Right ventricle myocardium inferior (tissue), 1 donor: Measurements from ENCODE around the gene ZFYVE26. TPM values are rescaled to one million over a fixed set of nuclear protein-coding genes. Genes with fewer than 3 reads are reported as not detected.
A peak's percentile ranks its signal among the peaks of the same experiment; 100 is the strongest.
"Not testable (repeated sequence)": the region's sequence is repeated elsewhere in the genome, so short reads cannot be mapped to it uniquely, and the experiment has no call there.

Experiments used
- ATAC-seq: fragments of 200-7000 bp; cut with Tn5 transposase; one replicate; pipeline ENCODE4 v1.9.1; 2020; ENCODE audit warnings: mild to moderate bottlenecking, moderate library complexity
- DNase-seq: peaks from one replicate; pipeline ENCODE4 v3.0.0; 2021; ENCODE audit errors: missing footprints
- intact Hi-C: fragments of 100-400 bp; cut with DNase I; formaldehyde crosslinking; loops from one replicate; pipeline ENCODE4 v1.11.0; 2022
- total RNA-seq: library from RNA; stranded (reverse); fragmentation: NEBNext Ultra II Directional; extraction: Animal tissue kit (Norgen Biotek cat#: 25700); gene quantifications from one replicate; pipeline ENCODE4 v1.2.1, GENCODE V29; 2021
- donor health status: DM: no; HTN: yes; CAD: no; lungs with severe emphysema.

ZFYVE26 gene
- total RNA-seq, 1 donor from 2014 or later: 14.1 TPM

DNA sequence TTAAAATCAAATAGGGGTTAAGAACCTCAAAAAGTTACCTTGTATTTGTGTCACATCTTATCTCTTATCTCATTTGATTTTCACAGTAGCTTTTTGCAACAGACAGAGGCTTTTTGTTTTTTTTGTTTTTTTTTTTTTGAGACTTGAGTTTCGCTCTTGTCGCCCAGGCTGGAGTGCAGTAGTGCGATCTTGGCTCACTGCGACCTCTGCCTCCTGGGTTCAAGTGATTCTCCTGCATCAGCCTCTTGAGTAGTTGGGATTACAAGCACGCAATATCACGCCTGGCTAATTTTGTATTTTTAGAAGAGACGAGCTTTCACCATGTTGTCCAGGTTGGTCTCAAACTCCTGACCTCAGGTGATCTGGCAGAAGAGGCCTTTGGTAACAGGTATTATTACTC is 89.0 kb downstream of the ZFYVE26 start:
- intact Hi-C loops: no loop called here
- DNase-seq (no peak), ATAC-seq (no peak)

DNA sequence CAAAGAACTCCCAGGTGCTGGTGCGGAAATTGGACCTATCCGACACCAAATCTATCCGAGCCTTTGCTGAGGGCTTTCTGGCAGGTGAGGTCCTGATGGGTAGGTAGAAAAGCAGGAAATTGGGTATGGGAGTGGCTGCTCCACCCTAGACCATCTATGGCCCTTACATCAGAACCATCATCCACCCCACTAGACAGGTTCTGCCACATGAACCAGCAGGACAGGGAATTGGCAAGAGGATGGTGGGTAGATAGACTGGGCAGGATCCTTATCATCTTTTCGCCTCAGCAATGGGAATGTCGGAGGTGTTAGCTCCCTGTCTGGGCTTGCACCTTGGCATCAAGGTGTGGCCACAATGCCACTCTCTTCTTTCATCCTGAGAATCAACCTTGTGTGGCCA is 91.2 kb downstream of the ZFYVE26 start:
- DNase-seq (no peak), ATAC-seq (no peak)
- intact Hi-C loops: no loop called here

DNA sequence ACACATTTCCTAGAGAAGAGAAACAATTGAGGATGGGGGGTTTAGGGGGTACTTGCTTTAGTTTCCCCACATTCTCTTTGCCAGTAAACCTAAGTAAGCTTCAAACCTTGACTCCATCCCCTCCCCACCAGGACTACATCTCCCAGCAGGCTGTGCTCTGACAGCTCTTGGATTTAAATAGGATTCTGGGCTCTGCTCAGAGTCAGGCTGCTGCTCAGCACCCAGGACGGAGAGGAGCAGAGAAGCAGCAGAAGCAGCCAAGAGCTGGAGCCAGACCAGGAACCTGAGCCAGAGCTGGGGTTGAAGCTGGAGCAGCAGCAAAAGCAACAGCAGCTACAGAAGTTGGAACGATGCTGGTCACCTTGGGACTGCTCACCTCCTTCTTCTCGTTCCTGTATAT is 94.1 kb downstream of the ZFYVE26 start:
- intact Hi-C loops: no loop called here
- DNase-seq (peak; percentile 84), ATAC-seq (peak; percentile 96)

DNA sequence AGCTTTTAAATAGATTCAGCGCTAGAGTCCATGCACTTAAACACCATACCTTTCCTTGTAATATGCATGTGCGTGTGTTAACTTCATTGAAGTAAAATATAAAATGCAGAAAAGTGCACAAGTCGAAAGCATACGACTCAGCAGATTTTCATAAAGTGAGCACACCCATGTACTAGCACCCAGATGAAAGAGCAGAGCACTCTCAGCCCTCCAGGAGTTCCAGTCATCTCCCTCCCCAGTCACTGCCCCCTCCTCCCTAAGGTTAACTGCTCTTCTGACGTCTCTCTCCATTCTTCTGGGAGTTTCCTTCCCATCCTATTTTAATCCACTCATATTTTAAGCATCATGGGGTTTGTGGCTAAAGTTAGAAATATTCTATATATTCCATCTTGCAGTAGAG is 94.5 kb downstream of the ZFYVE26 start:
- no peak for DNase-seq
- intact Hi-C loops: no loop called here
- ATAC-seq: no peak

DNA sequence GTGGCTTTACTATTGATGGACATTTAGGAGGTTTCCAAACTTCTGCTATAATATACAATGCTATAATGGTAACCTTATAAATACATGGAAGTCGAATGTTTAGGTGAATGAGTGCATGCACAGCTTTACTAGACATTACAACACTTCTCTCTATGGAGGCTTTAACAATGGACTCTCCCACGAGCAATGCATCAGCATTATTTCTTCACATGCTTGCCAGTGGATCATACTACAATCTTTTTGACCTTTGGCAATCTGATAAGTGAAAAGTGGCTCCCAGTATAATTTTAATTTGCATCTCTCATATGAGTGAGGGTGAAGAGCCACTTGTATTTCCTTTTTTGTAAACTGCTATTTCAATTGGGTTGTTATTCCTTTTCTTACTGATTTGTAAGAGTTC is 96.5 kb downstream of the ZFYVE26 start:
- no peak for ATAC-seq
- no peak for DNase-seq
- intact Hi-C loops: no loop called here

DNA sequence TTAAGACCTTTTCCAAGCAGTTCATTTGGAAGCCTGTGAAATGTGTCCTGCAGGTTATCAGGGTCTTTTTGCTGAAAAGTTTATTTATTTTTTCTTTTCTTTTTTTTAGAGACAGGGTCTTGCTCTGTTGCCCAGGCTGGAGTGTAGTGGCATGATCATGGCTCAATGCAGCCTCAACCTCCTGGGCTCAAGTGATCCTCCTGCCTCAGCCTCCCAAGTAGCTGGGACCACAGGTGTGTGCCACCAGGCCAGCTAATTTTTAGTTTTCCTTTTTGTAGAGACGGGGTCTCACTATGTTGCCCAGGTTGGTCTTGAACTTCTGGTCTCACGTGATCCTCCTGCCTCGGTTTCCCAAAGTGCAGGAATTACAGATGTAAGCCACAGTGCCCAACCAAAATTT is 97.0 kb downstream of the ZFYVE26 start:
- DNase-seq, intact Hi-C loops, ATAC-seq: not testable (repeated sequence)

DNA sequence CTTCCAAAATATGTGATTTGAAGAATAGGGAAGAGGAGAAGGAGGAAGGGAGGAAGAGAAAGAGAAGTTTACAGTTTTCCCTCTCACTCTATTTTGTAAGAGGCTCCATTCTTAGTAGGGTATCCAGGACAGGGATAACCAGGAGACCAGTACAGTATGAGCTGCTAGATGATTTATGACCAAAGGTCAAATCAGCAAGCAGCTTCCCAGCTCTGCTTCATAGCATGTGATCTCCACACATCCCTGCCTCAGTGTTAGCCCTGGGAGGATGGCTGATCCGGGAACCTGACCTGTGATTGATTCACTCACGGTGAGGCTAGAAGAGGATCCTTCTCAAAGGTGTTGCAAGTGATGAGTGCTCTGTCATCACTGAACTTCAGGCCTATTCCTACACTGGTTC is 98.1 kb downstream of the ZFYVE26 start:
- DNase-seq (no peak), ATAC-seq (no peak)
- intact Hi-C loops: no loop called here

DNA sequence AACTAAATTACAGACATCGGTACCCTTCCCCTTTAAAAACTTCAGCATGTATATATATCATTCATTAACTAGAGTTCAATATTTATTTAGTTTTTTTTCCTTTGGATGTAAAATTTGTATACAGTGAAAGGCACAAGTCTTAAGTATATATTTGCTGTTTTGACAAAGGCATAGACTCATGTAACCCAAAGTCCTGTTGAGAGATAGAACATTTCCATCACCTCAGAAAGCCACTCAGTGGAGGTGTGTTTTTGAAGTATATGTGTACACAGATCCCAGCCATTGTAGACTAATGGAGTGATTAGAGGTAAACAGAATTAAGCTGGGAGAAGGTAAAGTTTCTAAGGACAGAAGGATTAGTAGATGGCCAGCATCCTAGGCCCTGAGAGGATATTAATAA is 99.3 kb downstream of the ZFYVE26 start:
- intact Hi-C loops: no loop called here
- DNase-seq (no peak), ATAC-seq (no peak)

DNA sequence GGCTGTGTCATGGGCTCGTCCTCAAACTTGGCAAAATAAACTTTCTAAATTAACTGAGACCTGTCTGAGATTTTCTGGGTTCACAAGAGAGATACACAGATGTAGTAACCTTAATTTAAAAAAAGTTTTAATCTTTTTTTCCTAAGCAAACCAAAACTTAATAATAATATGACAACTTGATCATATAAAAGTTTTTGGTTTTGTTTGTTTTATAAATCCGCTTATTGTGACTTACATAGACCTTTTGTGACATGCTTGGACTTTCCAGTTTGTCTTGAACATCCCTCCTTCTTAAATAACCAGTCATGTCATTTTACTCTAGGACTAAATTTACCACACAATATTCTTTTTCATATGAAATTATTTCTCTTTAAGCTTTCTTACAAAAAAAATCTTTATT is 106.2 kb downstream of the ZFYVE26 start:
- ATAC-seq: no peak
- no peak for DNase-seq
- intact Hi-C loops: no loop called here

DNA sequence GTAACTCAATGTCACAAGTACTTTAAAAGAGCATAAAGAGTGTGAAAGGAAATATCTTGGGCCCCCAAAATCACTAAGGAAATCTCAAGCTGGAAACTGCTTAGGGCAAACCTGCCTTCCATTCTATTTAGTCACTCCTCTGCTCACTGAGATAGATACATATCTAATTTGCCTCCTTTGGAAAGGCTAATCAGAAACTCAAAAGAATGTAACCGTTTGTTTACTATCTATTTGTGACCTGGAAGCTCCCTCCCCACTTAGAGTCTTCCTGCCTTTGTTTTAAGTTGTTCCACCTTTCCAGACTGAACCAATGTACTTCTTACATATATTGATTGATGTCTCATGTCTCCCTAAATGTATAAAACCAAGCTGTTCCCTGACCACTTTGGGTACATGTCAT is 106.6 kb downstream of the ZFYVE26 start:
- intact Hi-C loops: loop anchor here (5.0 to 10.0 kb wide), 2 partner anchors 37 to 285 kb away; partner anchors contain the start of gene VTI1B
- DNase-seq, ATAC-seq: not testable (repeated sequence)

DNA sequence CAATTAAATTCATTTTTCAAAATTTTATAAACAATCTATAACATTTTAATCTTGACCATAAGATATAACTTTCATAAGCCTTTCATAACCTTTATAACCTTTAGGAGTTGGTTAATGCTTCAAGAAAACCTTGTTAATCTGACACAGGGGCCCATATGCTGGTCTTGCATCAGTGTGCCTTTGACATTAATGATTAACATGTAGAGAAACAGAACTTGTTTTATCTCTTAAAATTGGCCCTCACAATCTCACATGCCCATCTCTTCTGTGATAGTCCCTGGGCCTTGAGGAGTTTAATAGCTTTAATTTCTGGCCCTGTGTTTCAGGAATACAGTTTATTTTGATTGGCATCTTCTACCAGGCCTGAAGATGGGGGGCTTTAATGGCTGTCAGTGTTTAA is 107.0 kb downstream of the ZFYVE26 start:
- ATAC-seq, DNase-seq: not testable (repeated sequence)
- intact Hi-C loops: loop anchor here (5.0 to 10.0 kb wide), 2 partner anchors 37 to 285 kb away; partner anchors contain the start of gene VTI1B

DNA sequence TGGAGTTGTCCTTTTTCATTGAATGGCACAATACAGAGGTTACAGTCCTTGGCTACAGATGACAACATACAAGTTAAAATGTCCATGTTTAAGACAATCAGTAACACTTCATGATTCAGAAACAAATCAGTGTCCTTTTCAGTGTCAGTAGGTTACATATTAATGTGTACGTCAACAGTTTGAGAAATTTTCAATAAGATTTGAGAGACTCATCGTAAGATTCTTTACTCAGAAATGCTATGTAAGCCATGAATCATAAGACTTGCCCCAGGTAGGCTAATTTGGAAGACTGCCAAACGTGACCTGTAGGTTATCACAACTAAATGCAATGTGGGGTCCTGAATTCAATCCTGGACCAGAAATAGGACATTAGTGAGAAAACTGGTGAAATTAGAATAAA is 111.2 kb downstream of the ZFYVE26 start:
- intact Hi-C loops: loop anchor here (2.0 to 10.0 kb wide), 4 partner anchors 33 to 280 kb away; partner anchors contain the start of genes ARG2 and VTI1B
- no peak for ATAC-seq
- no peak for DNase-seq

DNA sequence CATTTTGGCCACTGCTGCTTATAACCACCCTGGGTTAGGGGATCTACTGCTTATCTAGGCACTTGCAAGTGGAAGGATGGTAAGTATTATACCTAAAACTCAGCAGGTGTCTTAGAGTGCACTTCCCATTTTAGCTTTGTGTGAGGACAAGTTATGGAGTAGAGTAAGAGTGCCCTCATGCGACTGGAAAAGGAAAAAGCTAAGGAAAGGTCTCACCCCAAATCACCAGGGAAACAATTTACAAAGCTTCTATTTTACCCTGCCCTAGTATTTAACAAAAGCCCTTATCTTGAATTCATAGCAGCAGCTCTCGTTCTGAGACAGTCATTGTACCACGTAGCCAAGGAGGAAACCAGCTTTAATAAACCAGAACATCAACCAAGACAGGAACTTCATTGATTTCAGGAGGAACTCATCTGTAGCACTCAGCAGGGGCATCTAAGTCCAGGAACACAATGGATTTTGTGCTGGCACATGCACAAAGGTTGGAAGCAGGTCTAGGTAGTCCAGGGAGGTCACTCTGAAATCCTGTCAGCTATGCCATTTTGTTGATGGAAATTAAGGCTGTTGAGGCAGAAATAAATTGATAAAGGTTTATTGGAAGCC is 111.8 kb downstream of the ZFYVE26 start:
- ATAC-seq: peak; percentile 54
- intact Hi-C loops: loop anchor here (2.0 to 10.0 kb wide), 4 partner anchors 32 to 280 kb away; partner anchors contain the start of genes ARG2 and VTI1B
- DNase-seq: no peak

DNA sequence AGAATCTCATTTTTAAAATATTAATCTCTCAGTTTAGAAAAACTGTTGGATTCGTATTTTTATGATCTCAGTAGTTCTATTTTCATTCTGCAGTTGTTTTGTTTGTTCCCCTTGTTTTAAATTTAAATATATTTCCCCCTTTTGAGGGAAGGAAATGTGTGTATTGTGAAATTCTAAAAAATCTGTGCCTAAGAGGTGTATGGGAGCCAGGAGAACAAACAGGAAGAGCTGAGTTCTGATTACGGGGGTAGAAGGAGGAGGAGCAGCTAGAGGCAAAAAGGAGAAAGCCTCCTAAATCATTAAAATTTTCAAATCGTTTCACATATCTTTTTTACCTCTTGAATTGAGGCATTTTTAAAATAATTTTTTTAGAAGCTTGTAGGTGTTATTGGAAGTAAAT is 112.4 kb downstream of the ZFYVE26 start:
- DNase-seq (no peak), ATAC-seq (no peak)
- intact Hi-C loops: loop anchor here (2.0 to 10.0 kb wide), 3 partner anchors 85 to 279 kb away; partner anchors contain the start of gene ARG2

DNA sequence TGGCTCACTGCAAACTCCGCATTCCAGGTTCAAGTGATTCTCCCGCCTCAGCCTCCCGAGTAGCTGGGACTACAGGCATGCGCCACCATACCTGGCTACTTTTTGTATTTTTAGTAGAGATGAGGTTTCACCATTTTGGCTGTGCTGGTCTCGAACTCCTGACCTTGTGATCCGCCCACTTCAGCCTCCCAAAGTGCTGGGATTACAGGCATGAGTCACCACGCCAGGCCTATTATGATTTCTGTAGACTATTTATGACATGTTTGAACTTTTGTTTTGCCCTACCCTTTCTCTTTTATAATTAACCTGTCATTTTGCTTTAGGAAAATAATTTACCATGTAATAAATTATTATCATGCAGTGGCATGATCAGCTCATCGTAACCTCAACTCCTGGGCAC is 114.9 kb downstream of the ZFYVE26 start, which contains the start of gene RDH12:
RDH12 (plus strand) TSS at position 395 of the 400 bp plus-strand sequence. CDS start 20,757 bp downstream, outside the sequence.
- DNase-seq, ATAC-seq: not testable (repeated sequence)
- intact Hi-C loops: loop anchor here (10.0 kb wide), 1 partner anchor 277 kb away; no protein-coding TSS in a partner anchor

DNA sequence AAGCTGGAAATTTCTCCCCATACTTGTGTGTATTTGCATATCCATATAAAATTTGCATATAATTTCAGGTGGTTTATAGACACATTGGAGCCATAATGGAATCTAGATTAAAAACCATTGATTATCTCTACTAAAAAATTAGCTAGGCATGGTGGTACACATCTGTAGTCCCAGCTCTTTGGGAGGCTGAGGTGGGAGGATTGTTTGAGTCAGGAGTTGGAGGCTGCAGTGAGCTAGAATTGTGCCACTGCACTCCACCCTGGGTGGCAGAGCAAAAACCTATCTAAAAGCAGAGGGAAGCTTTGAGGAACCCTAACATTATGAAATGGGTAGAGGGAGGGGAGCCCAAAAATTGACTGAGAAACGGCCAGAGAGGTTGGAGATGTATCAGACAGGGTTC is 118.2 kb downstream of the ZFYVE26 start:
- ATAC-seq (no peak), DNase-seq (no peak)
- intact Hi-C loops: no loop called here

DNA sequence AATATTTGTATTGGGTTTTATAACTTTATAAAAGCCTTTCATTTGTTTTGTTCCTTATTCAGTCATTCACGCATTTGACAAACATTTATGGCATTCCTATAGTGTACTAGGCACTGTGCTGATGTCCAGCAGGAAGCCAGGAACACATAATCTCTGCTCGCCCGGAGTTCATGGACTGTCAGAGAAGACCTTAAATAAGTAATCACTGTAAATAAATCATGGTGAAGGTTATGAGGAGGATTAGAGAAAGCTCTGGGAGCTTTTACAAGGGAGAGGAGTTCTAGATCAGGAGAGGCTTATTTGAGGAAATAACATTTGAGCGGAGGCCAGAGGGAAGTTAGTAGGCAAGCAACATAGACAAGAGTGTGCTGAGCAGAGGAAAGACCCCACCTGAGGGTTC is 119.4 kb downstream of the ZFYVE26 start:
- intact Hi-C loops: no loop called here
- ATAC-seq (no peak), DNase-seq (no peak)
